Activated CD8-positive, alpha-beta T cell treated with anti-CD3 and anti-CD28 coated beads for 36 hours (primary cell): ENCODE data around the gene ATG3. TPM values are rescaled to one million over a fixed set of nuclear protein-coding genes. Genes with fewer than 3 reads are reported as not detected.

ENCODE experiments used
- ATAC-seq: fragments of 200-7000 bp; cut with Tn5 transposase; one replicate; pipeline ENCODE4 v1.10.0; 2021; ENCODE audit warnings: mild to moderate bottlenecking, moderate library complexity
- CTCF ChIA-PET: fragments of 350-600 bp; sonication (Branson Sonifier 250); formaldehyde crosslinking; loops from one replicate; lab custom pipeline; 2021; ENCODE audit warnings: antibody characterized with exemption; lab: Charles Lee
- POLR2A ChIA-PET: fragments of 350-600 bp; sonication (Branson Sonifier 250); formaldehyde crosslinking; loops from one replicate; lab custom pipeline; 2021; ENCODE audit warnings: antibody characterized with exemption; lab: Charles Lee
- DNase-seq: peaks from one replicate; pipeline ENCODE4 v3.0.0-alpha.2; 2020
- H3K27ac Mint-ChIP-seq: one replicate; pipeline ENCODE4 v1.8.0; 2021; ENCODE audit warnings: mild to moderate bottlenecking, mixed read lengths
- H3K27me3 Mint-ChIP-seq: one replicate; pipeline ENCODE4 v1.8.0; 2021; ENCODE audit warnings: mixed read lengths
- H3K36me3 Mint-ChIP-seq: one replicate; pipeline ENCODE4 v1.8.0; 2021; ENCODE audit warnings: low read depth, mixed read lengths
- H3K4me1 Mint-ChIP-seq: one replicate; pipeline ENCODE4 v1.8.0; 2021; ENCODE audit warnings: low read depth, mixed read lengths
- H3K4me3 Mint-ChIP-seq: one replicate; pipeline ENCODE4 v1.8.0; 2021; ENCODE audit warnings: mild to moderate bottlenecking, moderate library complexity, mixed read lengths
- H3K9me3 Mint-ChIP-seq: one replicate; pipeline ENCODE4 v1.8.0; 2021; ENCODE audit warnings: mixed read lengths
- CTCF ChIP-seq: fragments of 200-600 bp; IDR thresholded peaks from one replicate; pipeline ENCODE4 v1.8.0; 2022; ENCODE audit warnings: antibody characterized with exemption, mild to moderate bottlenecking
- intact Hi-C: fragments of 100-400 bp; cut with micrococcal nuclease; formaldehyde crosslinking; loops from one replicate; pipeline ENCODE4 v1.10.0; 2022
- total RNA-seq, 2 experiments: library from RNA; stranded (reverse); gene quantifications; one replicate each; pipeline ENCODE4 v1.2.3, GENCODE V29; 2021

Gene ATG3
- total RNA-seq, 2 experiments from 2014 or later = 56.5 to 58.4 TPM

- TF ChIP-seq CTCF = no peak
- ChIA-PET POLR2A (no interaction called here), CTCF (interaction anchor here (0.7 to 2.0 kb wide), 3 partner anchors 64 to 399 kb away, joined by 3 to 6 read pairs (median 5); no protein-coding TSS in a partner anchor)
- no peaks in the 10 kb centered on the region for H3K27me3 Mint-ChIP-seq
- intact Hi-C loops = no loop called here
- H3K9me3 Mint-ChIP-seq = no peaks in the 10 kb centered on the region
- DNase-seq (no peak), ATAC-seq (no peak)
- H3K4me1 Mint-ChIP-seq = peaks cover 4% of the 10 kb centered on the region
- H3K36me3 Mint-ChIP-seq = peaks cover 10% of the 10 kb centered on the region
- H3K4me3 Mint-ChIP-seq = no peak overlapping the region
- no peak overlapping the region for H3K27ac Mint-ChIP-seq
Observed at GRCh38 chr3:112579697-112580096, 17.9 kb upstream of the ATG3 start.

GRCh38 chr3:112579232-112579631 lies 17.5 kb upstream of the ATG3 start:
- no peak for TF ChIP-seq CTCF
- Mint-ChIP-seq H3K4me3 (no peak overlapping the region), H3K27me3 (no peaks in the 10 kb centered on the region), H3K4me1 (peaks cover 4% of the 10 kb centered on the region), H3K27ac (no peak overlapping the region), H3K36me3 (peaks cover 10% of the 10 kb centered on the region), H3K9me3 (no peaks in the 10 kb centered on the region)
- ChIA-PET CTCF (interaction anchor here (1.7 to 2.0 kb wide), 2 partner anchors 64 to 400 kb away, joined by 5 to 6 read pairs; no protein-coding TSS in a partner anchor), POLR2A (no interaction called here)
- no peak for DNase-seq
- no peak for ATAC-seq
- intact Hi-C loops = no loop called here

GRCh38 chr3:112572701-112573100 lies 10.9 kb upstream of the ATG3 start:
- Mint-ChIP-seq H3K27me3 (no peaks in the 10 kb centered on the region), H3K4me3 (no peak overlapping the region), H3K36me3 (peaks cover 13% of the 10 kb centered on the region), H3K4me1 (peaks cover 6% of the 10 kb centered on the region), H3K27ac (no peak overlapping the region), H3K9me3 (no peaks in the 10 kb centered on the region)
- ATAC-seq (no peak), DNase-seq (no peak)
- ChIA-PET POLR2A (no interaction called here), CTCF (no interaction called here)
- intact Hi-C loops = no loop called here
- TF ChIP-seq CTCF = no peak

- H3K9me3 Mint-ChIP-seq = no peaks in the 10 kb centered on the region
- CTCF ChIA-PET = interaction anchor here (1.5 to 1.8 kb wide), 2 partner anchors 13 to 74 kb away, joined by 3 to 8 read pairs; no protein-coding TSS in a partner anchor
- H3K27me3 Mint-ChIP-seq = no peaks in the 10 kb centered on the region
- peaks cover 18% of the 10 kb centered on the region for H3K36me3 Mint-ChIP-seq
- POLR2A ChIA-PET = interaction anchor here (0.6 kb wide), 1 partner anchor 22 kb away, joined by 3 read pairs; no protein-coding TSS in a partner anchor
- DNase-seq = no peak
- peaks cover 17% of the 10 kb centered on the region for H3K4me1 Mint-ChIP-seq
- ATAC-seq = no peak
- TF ChIP-seq CTCF = no peak
- H3K27ac Mint-ChIP-seq = no peak overlapping the region
- no peak overlapping the region for H3K4me3 Mint-ChIP-seq
- intact Hi-C loops = loop anchor here (10.0 kb wide), 1 partner anchor 406 kb away; the partner anchor contains the start of gene CD200R1
Observed at GRCh38 chr3:112569265-112569664, 7.5 kb upstream of the ATG3 start.

GRCh38 chr3:112568642-112569041 lies 6.9 kb upstream of the ATG3 start:
- Mint-ChIP-seq H3K4me1 (peaks cover 21% of the 10 kb centered on the region), H3K4me3 (no peak overlapping the region), H3K36me3 (peaks cover 18% of the 10 kb centered on the region), H3K27ac (no peak overlapping the region), H3K9me3 (no peaks in the 10 kb centered on the region), H3K27me3 (no peaks in the 10 kb centered on the region)
- no peak for ATAC-seq
- ChIA-PET POLR2A (interaction anchor here (0.6 kb wide), 1 partner anchor 22 kb away, joined by 3 read pairs; no protein-coding TSS in a partner anchor), CTCF (interaction anchor here (1.5 to 1.8 kb wide), 2 partner anchors 14 to 75 kb away, joined by 3 to 8 read pairs; no protein-coding TSS in a partner anchor)
- no peak for TF ChIP-seq CTCF
- no peak for DNase-seq
- intact Hi-C loops = loop anchor here (10.0 kb wide), 1 partner anchor 406 kb away; the partner anchor contains the start of gene CD200R1
